Epithelial cell of esophagus (primary cell): ENCODE results near the gene PCDH8.

Experiments used
- DNase-seq: peaks from one replicate; pipeline ENCODE4 v3.0.0; 2010; ENCODE audit warnings: low read depth
- H3K4me3 ChIP-seq: 2 replicates; pipeline ENCODE4 v1.5.1; 2011; ENCODE audit warnings: mild to moderate bottlenecking, low read length, control low read depth
- CTCF ChIP-seq: IDR thresholded peaks from 2 replicates; pipeline ENCODE4 v1.5.1; 2011; ENCODE audit warnings: low read depth, mild to moderate bottlenecking, low read length, control low read depth, inconsistent platforms; ENCODE audit not compliant: insufficient read depth; ENCODE audit errors: missing control alignments

The PCDH8 gene

GRCh38 chr13:52885141-52885540 lies 36.7 kb upstream of the PCDH8 start:
- TF ChIP-seq CTCF, result no peak
- no peak for DNase-seq
- H3K4me3 ChIP-seq, result no peak overlapping the region

- no peak overlapping the region for H3K4me3 ChIP-seq
- TF ChIP-seq CTCF, result no peak
- DNase-seq, result no peak
Observed at GRCh38 chr13:52884429-52885010, 36.1 kb upstream of the PCDH8 start.

- no peak for TF ChIP-seq CTCF
- no peak overlapping the region for H3K4me3 ChIP-seq
- no peak for DNase-seq
Observed at GRCh38 chr13:52882785-52883184, 34.3 kb upstream of the PCDH8 start.

GRCh38 chr13:52879950-52880741 lies 31.7 kb upstream of the PCDH8 start:
- DNase-seq, result no peak
- no peak overlapping the region for H3K4me3 ChIP-seq
- no peak for TF ChIP-seq CTCF

- no peak for TF ChIP-seq CTCF
- no peak for DNase-seq
- no peak overlapping the region for H3K4me3 ChIP-seq
Observed at GRCh38 chr13:52878831-52879230, 30.4 kb upstream of the PCDH8 start.

GRCh38 chr13:52870143-52870542 lies 21.7 kb upstream of the PCDH8 start:
- DNase-seq, result no peak
- TF ChIP-seq CTCF, result no peak

GRCh38 chr13:52869621-52870020 lies 21.2 kb upstream of the PCDH8 start:
- no peak overlapping the region for H3K4me3 ChIP-seq
- TF ChIP-seq CTCF, result no peak
- no peak for DNase-seq

More at GRCh38 chr13:52870143-52870542, 21.7 kb upstream of the PCDH8 start:
- no peak overlapping the region for H3K4me3 ChIP-seq
